GM18508 (cell line): ENCODE data around the gene CD46.
"Not testable (repeated sequence)": the region's sequence is repeated elsewhere in the genome, so short reads cannot be mapped to it uniquely, and the experiment has no call there.

Experiments used
- ATAC-seq: cut with Tn5 transposase; IDR thresholded peaks from one replicate; pipeline ENCODE4 v1.9.1; 2021; ENCODE audit warnings: moderate number of reproducible peaks; ENCODE audit not compliant: insufficient read depth, unreplicated experiment

Gene CD46

DNA sequence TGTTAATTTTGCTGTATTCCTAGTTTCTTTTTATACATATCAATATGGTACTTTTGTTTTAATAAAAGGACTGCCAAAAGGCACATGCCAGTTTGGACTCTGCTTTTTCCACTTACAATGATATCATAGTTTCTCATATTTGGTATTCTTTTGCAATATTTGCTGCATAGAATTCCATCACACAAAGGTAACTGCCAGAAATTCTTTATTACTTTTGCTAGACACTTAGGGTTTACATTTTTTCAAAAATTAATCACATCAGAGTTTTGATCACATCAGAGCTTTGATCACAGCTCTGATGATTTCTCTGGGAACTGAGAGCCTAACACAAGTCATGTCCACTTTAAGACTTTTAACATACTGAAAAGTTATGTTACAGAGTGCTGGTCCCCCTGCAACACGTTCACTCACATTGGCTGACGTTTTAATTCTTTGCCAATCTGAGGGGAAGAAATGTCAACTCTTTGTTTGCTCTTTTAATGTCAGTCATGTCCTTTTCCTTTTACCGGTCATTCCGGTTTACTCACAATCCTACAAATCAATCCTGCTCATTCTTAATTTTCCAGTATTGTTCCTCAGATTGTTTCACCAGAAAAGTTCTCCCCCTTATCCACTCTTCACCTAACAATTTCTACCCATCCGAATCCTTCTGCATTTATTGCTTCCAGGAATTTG is 1.1 kb upstream of the CD46 start:
- ATAC-seq, result no peak

DNA sequence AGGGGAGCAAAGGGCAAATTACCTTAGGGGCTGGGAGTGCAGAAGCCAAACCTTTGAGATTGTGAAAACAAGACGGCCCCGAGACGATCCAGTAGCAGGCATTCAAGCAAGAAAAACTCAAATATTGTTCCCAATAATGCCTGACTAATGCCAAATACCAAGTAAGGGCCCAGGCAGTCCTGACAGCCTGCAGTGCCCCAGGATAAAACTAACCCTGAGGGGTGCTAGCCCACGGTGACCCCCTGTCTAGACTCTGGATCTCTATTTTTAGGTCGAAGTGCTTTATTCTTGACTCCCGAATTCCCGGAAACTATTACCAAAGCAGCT is 428 bp upstream of the CD46 start:
- peak; percentile 2 for ATAC-seq

DNA sequence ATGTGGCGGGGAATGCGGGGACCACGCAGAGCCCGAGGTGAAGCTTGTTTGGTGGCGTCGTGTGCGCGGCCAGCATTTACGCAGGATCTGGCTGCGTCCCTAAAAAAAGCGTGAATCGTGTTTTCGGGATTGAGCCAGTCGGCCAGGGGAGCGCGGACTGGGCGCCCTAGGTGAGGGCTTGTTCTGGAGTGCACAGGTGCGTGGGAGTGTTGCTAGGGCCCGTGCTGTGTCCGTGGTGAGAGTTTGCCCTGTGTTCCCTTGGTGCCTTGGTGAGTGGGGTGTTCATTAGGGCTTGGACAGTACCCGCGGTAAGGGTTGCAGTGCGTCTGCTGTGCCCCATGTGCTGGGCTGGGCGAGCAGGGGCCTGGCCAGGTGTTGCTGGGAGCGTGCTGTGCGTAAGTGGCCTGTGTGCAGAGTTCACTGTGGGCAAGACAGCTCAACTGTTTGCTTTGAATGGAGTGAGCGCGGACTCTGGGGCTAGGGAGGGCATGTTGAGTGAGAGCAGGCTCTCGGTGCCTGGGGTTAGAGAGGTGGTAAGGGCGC is 673 bp downstream of the CD46 start:
- ATAC-seq, result no peak

- ATAC-seq, result no peak
Measured at GRCh38 chr1:207753611-207754010, 1.8 kb downstream of the CD46 start.

GRCh38 chr1:207754011-207754410 is 2.2 kb downstream of the CD46 start:
- no peak for ATAC-seq

DNA sequence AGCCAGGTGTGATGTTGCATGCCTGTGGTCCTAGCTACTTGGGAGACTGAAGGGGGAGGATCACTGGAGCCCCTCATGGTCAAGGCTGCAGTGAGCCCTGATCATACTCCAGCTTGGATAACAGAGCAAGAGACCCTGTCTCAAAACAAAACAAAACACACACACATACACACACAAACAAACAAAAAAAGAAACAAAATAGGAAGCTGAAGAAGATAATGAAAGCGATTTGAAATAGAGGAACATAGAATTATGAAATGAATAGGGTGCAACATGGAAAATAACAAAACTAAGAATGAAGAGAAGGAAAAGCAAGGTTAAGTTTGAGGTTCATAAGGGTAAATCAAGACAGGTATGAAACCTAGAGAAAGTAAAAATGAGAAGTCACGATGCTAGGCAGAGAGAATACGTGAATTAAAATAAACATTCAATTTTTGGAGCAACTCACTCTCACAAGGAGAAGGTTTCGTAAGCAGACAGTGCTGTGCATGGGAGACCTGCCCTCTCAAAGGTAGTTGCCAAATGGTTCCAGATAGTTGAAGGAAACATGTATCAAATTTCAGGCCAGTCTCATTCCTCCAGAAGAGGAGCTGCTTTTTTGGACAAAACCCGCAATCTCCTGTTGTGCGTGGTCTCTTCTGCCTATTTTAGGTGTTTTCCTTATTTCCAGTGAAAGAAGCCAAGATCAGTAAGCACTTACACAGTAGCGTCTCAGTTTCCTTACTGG is 3.3 kb downstream of the CD46 start:
- ATAC-seq, result no peak

DNA sequence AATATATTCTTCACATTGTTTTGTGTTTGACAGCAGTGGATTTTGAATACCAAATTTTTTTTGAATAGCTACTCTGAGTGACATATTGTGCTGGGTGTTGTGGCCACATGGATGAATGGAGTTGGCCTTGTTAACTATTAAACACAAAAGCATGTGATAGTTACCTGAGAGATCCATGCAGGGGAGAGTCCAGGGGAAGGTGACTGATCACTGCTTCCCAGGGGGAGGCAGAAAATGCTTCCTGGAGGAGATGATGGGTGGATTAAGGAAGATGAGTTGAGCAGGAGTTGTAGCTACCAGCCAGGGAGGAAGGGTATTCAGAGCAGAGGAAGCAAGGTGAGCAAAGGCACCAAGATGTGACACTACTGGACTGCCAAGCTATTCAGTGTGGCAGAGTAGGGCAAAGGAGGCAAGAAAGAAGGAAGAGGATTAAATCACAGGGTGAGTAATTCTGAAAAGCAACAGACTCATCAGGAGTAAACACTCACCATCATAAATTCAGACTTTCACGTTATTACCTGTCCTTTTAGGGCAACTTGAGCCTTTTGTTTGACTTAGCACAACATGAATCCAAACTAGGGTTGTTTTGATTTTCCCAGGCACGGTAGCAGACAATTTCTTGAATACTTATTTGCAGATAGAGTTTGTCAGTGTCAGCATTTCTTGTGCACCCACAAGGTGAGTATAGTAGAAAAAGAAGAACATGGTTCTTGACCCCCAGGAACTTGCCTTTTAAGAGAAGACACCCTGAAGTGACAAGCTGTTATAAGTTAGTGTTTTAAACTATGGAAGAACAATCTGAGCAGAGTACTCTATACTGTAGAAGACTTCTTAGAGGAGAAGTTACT is 4.2 kb downstream of the CD46 start:
- ATAC-seq, result no peak

- ATAC-seq, result no peak
Measured at GRCh38 chr1:207762622-207763021, 10.8 kb downstream of the CD46 start.

DNA sequence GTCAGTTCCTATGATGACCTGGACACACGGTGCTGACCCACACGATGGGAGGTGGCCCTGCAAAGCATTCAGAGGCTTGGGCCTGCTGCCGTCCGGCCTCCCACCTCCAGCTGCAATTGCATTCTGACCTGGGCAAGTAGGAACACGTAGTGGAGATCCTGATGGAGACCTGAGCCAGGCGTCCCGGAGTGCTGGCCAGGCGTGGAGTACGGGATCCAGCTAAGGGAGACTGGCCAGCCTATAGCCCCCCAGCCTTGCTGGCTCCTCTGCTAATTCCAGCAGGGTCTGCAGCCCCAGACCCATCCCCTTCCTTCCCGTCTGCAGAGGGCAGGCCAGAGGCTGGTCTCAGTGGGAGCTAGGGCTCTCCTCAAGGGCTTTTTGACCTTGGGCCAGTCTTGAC is 11.2 kb downstream of the CD46 start:
- no peak for ATAC-seq

- ATAC-seq, result no peak
Measured at GRCh38 chr1:207763972-207764371, 12.1 kb downstream of the CD46 start.

GRCh38 chr1:207766569-207766968 is 14.7 kb downstream of the CD46 start:
- no peak for ATAC-seq

DNA sequence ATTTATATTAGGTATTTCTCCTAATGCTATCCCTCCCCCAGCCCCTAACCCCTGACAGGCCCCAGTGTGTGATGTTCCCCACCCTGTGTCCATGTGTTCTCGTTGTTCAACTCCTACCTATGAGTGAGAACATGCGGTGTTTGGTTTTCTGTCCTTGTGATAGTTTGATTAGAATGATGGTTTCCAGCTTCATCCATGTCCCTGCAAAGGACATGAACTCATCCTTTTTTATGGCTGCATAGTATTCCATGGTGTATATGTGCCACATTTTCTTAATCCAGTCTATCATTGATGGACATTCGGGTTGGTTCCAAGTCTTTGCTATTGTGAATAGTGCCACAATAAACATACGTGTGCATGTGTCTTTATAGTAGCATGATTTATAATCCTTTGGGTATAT is 18.7 kb downstream of the CD46 start:
- not testable (repeated sequence) for ATAC-seq

DNA sequence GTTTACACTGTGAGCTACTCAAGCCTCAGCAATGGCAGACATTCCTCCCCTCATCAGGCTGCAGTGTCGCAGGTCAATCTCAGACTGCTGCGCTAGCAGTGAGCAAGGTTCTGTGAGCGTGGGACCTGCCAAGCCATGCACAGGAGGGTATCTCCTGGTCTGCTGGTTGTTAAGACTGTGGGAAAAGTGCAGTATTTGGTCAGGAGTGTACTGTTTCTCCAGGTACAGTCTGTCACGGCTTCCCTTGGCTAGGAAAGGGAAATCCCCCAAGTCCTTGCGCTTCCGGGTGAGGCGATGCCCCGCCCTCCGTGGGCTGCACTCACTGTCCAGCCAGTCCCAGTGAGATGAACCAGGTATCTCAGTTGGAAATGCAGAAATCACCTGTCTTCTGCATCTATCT is 24.2 kb downstream of the CD46 start:
- not testable (repeated sequence) for ATAC-seq

- ATAC-seq, result not testable (repeated sequence)
Measured at GRCh38 chr1:207777412-207777811, 25.6 kb downstream of the CD46 start.

GRCh38 chr1:207779008-207779407 is 27.2 kb downstream of the CD46 start:
- no peak for ATAC-seq

GRCh38 chr1:207781312-207781711 is 29.5 kb downstream of the CD46 start:
- no peak for ATAC-seq

- no peak for ATAC-seq
Measured at GRCh38 chr1:207787776-207788175, 35.9 kb downstream of the CD46 start.

- ATAC-seq, result no peak
Measured at GRCh38 chr1:207789386-207789785, 37.5 kb downstream of the CD46 start.

DNA sequence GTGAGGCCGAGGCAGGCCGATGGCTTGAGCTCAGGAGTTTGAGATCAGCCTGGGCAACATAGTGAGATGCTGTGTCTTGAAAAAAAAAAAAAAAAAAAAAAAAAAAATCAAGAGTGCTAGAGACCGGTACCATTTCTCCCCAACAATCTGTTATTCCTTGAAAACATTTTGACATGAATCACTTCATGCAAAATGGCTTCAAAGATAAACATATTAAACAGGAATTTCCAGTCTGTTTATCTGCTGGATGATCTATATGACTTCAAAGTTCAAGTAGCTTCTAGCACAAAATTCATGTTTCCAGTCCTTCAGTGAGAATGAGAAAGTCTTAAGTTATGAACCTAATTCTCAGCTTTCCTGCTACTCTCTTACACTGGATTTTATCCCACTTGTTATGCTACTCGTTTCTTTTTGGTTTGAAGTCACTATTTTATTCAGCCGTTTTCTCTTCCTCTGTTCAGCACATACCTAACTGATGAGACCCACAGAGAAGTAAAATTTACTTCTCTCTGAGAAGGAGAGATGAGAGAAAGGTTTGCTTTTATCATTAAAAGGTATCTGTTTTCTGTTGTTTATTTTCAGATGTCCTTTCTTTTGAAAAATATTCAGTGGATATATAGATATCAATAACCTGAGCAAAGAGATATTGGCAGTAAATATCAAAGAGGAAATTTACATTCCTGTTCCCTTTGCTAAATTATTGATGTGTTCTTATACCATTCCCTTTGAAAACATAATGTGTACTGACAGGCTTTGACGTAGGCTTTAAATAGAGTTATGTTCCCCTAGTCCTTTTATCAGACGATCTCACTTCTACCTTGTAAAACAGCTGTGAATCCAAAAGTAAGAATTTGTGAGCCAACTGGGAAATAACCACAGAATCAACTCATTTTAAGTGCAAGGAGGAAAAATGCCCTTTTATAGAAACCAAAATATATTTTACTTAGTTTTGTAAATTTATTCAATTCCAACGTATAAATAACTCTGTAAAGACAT is 38.2 kb downstream of the CD46 start:
- ATAC-seq, result no peak

GRCh38 chr1:207791290-207791689 is 39.4 kb downstream of the CD46 start:
- no peak for ATAC-seq
